LNCaP clone FGC (cell line): ENCODE results near the gene GGT6.

Source experiments
- DNase-seq: peaks from one replicate; pipeline ENCODE4 v3.0.0-alpha.2; 2011; ENCODE audit warnings: low read depth
- H3K4me3 ChIP-seq: 2 replicates; pipeline ENCODE4 v1.5.1; 2011; ENCODE audit warnings: mild to moderate bottlenecking, low read depth, low read length, control low read depth
- TF ChIP-seq, protein P1 (sequence below): IDR thresholded peaks from 2 replicates; pipeline ENCODE4 v1.5.1; 2012; ENCODE audit warnings: mild to moderate bottlenecking; ENCODE audit not compliant: control insufficient read depth, insufficient read depth; ENCODE audit errors: extremely low read depth

The GGT6 gene

GRCh38 chr17:4558347-4558971, 1.9 kb downstream of the GGT6 start:
- TF ChIP-seq, protein P1, sequence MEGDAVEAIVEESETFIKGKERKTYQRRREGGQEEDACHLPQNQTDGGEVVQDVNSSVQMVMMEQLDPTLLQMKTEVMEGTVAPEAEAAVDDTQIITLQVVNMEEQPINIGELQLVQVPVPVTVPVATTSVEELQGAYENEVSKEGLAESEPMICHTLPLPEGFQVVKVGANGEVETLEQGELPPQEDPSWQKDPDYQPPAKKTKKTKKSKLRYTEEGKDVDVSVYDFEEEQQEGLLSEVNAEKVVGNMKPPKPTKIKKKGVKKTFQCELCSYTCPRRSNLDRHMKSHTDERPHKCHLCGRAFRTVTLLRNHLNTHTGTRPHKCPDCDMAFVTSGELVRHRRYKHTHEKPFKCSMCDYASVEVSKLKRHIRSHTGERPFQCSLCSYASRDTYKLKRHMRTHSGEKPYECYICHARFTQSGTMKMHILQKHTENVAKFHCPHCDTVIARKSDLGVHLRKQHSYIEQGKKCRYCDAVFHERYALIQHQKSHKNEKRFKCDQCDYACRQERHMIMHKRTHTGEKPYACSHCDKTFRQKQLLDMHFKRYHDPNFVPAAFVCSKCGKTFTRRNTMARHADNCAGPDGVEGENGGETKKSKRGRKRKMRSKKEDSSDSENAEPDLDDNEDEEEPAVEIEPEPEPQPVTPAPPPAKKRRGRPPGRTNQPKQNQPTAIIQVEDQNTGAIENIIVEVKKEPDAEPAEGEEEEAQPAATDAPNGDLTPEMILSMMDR, result no peak
- H3K4me3 ChIP-seq, result no peak overlapping the region
- no peak for DNase-seq

DNA sequence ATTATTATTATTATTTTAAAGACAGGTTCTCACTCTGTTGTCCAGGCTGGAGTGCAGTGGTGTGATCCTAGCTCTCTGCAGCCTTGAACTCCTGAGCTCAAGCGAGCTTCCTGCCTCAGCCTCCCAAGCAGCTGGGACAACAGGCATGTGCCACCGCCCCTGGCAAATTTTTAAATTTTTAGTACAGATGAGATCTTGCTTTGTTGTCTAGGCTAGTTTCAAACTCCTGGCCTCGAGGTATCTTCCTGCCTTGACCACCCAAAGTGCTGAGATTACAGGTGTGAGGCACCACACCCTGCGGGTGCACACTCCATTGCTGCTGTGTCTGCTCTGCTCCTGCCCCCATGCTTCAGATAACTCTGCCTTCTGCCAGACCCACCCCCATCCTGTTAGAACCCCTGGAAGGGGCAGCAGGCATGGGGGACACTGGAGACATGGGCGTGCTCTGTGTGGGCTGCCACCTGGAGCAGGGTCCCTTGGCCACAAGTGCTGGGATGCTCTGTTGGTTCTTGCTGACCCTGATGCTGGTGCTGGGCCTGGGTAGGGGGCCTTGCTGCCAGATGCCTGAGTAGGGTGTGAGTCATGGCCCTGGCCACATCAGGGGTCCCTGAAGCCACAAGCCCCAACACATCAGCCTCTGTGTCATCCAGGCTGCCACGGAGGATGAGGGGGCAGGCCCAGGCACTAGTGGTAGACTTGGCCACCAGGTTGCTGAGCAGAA, 2.6 kb downstream of the GGT6 start:
- no peak overlapping the region for H3K4me3 ChIP-seq
- TF ChIP-seq, protein P1, result no peak
- no peak for DNase-seq

DNA sequence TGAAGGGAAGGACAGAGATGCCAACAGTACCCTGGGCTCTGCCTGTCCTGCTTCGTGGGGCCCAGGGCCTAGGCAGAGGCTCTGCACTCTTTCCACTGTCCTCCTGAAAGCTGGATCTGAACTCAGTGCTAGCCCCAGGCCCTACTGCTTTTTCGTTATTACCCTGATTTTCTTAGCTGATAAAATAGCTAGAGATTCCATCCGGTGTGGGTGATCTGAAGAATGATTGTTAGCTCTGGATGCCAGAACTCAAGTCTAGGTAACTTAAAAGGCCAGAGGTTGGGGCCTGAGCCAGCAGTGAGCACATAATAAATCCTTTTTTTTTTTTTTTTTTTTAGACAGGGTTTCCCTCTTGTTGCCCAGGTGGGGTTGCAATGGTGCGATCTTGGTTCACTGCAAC, 3.4 kb downstream of the GGT6 start:
- H3K4me3 ChIP-seq, result no peak overlapping the region
- DNase-seq, result no peak
- TF ChIP-seq, protein P1, result no peak

DNA sequence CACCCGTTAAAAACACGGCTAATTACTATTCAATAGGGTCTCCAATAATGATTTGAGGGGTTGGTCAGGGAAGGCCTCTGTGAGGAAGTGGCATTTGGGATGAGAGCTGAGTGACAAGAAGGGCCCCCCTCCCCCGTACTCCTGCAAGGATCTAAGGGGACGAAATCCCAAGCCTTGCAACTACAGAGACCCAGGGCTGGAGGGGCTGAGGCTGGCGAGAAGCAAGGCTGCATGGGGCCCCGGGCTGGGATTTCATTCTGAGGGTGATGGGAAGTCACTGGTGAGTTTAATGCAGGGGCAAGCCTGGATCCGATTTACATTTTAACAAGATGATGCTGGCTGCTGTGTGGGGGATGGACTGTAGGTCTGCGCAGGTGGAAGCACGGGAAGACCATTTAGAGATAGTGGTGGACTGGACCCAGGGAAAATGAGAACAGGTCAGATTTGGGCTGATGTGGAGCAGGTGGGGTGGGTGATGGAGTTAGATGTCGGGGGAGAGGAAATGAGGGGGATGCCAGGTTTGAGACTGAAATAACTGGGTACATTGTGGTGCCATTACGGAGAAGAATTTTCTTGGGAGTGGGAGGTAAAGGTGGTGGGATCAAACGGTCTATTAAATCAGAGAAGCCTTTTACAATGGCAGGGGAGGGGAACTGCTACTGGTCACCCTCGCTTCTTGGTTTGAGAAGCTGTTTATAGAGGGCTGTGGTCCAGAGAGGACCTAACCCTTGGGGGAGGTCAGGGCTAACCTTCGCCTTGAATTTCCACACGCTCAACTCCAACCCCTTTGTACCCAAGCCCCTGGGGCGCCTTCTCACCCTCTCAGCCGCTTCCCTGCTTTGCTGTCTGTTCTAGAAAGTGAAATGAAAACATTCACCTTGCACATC, 4.3 kb downstream of the GGT6 start:
- DNase-seq, result no peak
- TF ChIP-seq, protein P1, result no peak
- peak overlapping the region; percentile 99 for H3K4me3 ChIP-seq

GRCh38 chr17:4554997-4555799, 5.2 kb downstream of the GGT6 start, which contains the start of gene MYBBP1A:
TSS of gene MYBBP1A (minus strand) at chr17:4555384. CDS start at chr17:4555324, 60 bp downstream.
- H3K4me3 ChIP-seq, result peak within 1 kb of the TSS; percentile 99
- peak; percentile 87 for DNase-seq
- TF ChIP-seq, protein P1, result no peak

GRCh38 chr17:4554441-4554996, 5.9 kb downstream of the GGT6 start:
- peak overlapping the region; percentile 99 for H3K4me3 ChIP-seq
- no peak for DNase-seq
- TF ChIP-seq, protein P1, result no peak
